GM12865 (cell line): ENCODE data around the gene ENTPD8.
A peak's percentile ranks its signal among the peaks of the same experiment; 100 is the strongest.

ENCODE experiments used
- DNase-seq: peaks from one replicate; pipeline ENCODE4 v3.0.0; 2010; ENCODE audit warnings: low read depth
- H3K4me3 ChIP-seq: 2 replicates; pipeline ENCODE4 v1.5.1; 2011; ENCODE audit warnings: mild to moderate bottlenecking, low read depth, low read length, control low read depth
- CTCF ChIP-seq: IDR thresholded peaks from 2 replicates; pipeline ENCODE4 v1.5.1; 2011; ENCODE audit warnings: low read length, control low read depth, low read depth, inconsistent platforms; ENCODE audit not compliant: insufficient read depth; ENCODE audit errors: missing control alignments

Gene ENTPD8

GRCh38 chr9:137405677-137406081 is 35.5 kb downstream of the ENTPD8 start:
- H3K4me3 ChIP-seq = no peak overlapping the region
- no peak for TF ChIP-seq CTCF
- no peak for DNase-seq

GRCh38 chr9:137404961-137405567 is 36.1 kb downstream of the ENTPD8 start:
- H3K4me3 ChIP-seq = no peak overlapping the region
- TF ChIP-seq CTCF = no peak

GRCh38 chr9:137403269-137403668 is 37.9 kb downstream of the ENTPD8 start:
- H3K4me3 ChIP-seq = no peak overlapping the region
- no peak for TF ChIP-seq CTCF
- no peak for DNase-seq

More at GRCh38 chr9:137404961-137405567, 36.1 kb downstream of the ENTPD8 start:
- no peak for DNase-seq

GRCh38 chr9:137402746-137403145 is 38.4 kb downstream of the ENTPD8 start:
- no peak overlapping the region for H3K4me3 ChIP-seq
- TF ChIP-seq CTCF = no peak
- DNase-seq = peak; percentile 37

- H3K4me3 ChIP-seq = no peak overlapping the region
- TF ChIP-seq CTCF = no peak
- no peak for DNase-seq
These were observed 42.3 kb downstream of the ENTPD8 start for GRCh38 chr9:137398561-137399468.

- TF ChIP-seq CTCF = no peak
- H3K4me3 ChIP-seq = no peak overlapping the region
These were observed 43.3 kb downstream of the ENTPD8 start for GRCh38 chr9:137397675-137398423.

More at GRCh38 chr9:137397675-137398423, 43.3 kb downstream of the ENTPD8 start:
- peak; percentile 44 for DNase-seq
